GOT3 (cell line): Measurements from ENCODE around the gene CSTPP1.

Experiments
- DNase-seq: peaks from one replicate; lab custom pipeline; 2025; ENCODE audit warnings: mixed read lengths; lab: John Stamatoyannopoulos, UW

Gene CSTPP1

GRCh38 chr11:47132981-47133380 lies 196.4 kb downstream of the CSTPP1 start:
- no peak for DNase-seq

- no peak for DNase-seq
Measured at GRCh38 chr11:47136327-47136726, 199.8 kb downstream of the CSTPP1 start.

GRCh38 chr11:47136921-47137320 lies 200.4 kb downstream of the CSTPP1 start:
- DNase-seq = no peak

GRCh38 chr11:47137476-47137875 lies 200.9 kb downstream of the CSTPP1 start:
- no peak for DNase-seq

- DNase-seq = no peak
Measured at GRCh38 chr11:47139878-47140277, 203.3 kb downstream of the CSTPP1 start.

GRCh38 chr11:47143322-47143721 lies 206.8 kb downstream of the CSTPP1 start:
- no peak for DNase-seq

- no peak for DNase-seq
Measured at GRCh38 chr11:47144541-47144940, 208.0 kb downstream of the CSTPP1 start.

- DNase-seq = no peak
Measured at GRCh38 chr11:47147250-47147649, 210.7 kb downstream of the CSTPP1 start.

GRCh38 chr11:47147681-47148080 lies 211.1 kb downstream of the CSTPP1 start:
- no peak for DNase-seq

GRCh38 chr11:47148270-47148669 lies 211.7 kb downstream of the CSTPP1 start:
- DNase-seq = no peak

GRCh38 chr11:47148903-47149531 lies 212.5 kb downstream of the CSTPP1 start:
- DNase-seq = no peak

- no peak for DNase-seq
Measured at GRCh38 chr11:47149782-47150181, 213.2 kb downstream of the CSTPP1 start.

GRCh38 chr11:47152126-47152952 lies 215.8 kb downstream of the CSTPP1 start:
- DNase-seq = no peak

- peak; percentile 62 for DNase-seq
Measured at GRCh38 chr11:47152953-47153950, 216.7 kb downstream of the CSTPP1 start.

GRCh38 chr11:47154616-47155570 lies 218.3 kb downstream of the CSTPP1 start:
- no peak for DNase-seq

- no peak for DNase-seq
Measured at GRCh38 chr11:47155879-47156278, 219.3 kb downstream of the CSTPP1 start.

- no peak for DNase-seq
Measured at GRCh38 chr11:47156333-47156732, 219.8 kb downstream of the CSTPP1 start.

- DNase-seq = no peak
Measured at GRCh38 chr11:47156951-47157350, 220.4 kb downstream of the CSTPP1 start.

GRCh38 chr11:47157805-47158204 lies 221.2 kb downstream of the CSTPP1 start:
- no peak for DNase-seq

- DNase-seq = no peak
Measured at GRCh38 chr11:47158242-47158641, 221.7 kb downstream of the CSTPP1 start.

GRCh38 chr11:47160753-47161133 lies 224.2 kb downstream of the CSTPP1 start:
- no peak for DNase-seq
